ENCODE results near the gene CPLANE1.

CPLANE1 gene

DNA sequence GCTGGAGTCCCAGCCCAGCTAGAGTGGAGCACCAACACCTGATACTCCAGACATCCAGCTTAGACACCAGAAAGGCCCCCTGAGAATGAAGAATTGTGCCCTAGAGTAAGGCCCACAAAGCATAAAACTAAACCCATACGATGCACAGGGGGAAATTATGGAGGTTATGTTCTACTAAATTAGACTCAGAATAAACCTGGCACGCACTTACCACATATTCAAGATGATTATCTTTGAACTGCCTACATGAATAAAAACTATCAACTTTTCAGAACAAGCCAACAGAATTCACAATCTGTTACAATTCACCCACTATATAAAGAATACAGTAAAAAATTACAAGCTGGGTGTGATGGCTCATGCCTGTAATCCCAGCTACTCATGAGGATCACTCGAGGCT, 168.5 kb downstream of the CPLANE1 start:
- H3K4me3 ChIP-seq (ENCODE audit: low read depth, low read length): no peak overlapping the region
- TF ChIP-seq, protein P1, sequence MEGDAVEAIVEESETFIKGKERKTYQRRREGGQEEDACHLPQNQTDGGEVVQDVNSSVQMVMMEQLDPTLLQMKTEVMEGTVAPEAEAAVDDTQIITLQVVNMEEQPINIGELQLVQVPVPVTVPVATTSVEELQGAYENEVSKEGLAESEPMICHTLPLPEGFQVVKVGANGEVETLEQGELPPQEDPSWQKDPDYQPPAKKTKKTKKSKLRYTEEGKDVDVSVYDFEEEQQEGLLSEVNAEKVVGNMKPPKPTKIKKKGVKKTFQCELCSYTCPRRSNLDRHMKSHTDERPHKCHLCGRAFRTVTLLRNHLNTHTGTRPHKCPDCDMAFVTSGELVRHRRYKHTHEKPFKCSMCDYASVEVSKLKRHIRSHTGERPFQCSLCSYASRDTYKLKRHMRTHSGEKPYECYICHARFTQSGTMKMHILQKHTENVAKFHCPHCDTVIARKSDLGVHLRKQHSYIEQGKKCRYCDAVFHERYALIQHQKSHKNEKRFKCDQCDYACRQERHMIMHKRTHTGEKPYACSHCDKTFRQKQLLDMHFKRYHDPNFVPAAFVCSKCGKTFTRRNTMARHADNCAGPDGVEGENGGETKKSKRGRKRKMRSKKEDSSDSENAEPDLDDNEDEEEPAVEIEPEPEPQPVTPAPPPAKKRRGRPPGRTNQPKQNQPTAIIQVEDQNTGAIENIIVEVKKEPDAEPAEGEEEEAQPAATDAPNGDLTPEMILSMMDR (IDR thresholded peaks at IDR 0.05; ENCODE audit: low read depth, low read length): no peak

- TF ChIP-seq, protein P1 (IDR thresholded peaks at IDR 0.05; ENCODE audit: low read depth, low read length): no peak
- no peak overlapping the region for H3K4me3 ChIP-seq (ENCODE audit: low read depth, low read length)
Observed at GRCh38 chr5:37077146-37077545, 172.0 kb downstream of the CPLANE1 start.

DNA sequence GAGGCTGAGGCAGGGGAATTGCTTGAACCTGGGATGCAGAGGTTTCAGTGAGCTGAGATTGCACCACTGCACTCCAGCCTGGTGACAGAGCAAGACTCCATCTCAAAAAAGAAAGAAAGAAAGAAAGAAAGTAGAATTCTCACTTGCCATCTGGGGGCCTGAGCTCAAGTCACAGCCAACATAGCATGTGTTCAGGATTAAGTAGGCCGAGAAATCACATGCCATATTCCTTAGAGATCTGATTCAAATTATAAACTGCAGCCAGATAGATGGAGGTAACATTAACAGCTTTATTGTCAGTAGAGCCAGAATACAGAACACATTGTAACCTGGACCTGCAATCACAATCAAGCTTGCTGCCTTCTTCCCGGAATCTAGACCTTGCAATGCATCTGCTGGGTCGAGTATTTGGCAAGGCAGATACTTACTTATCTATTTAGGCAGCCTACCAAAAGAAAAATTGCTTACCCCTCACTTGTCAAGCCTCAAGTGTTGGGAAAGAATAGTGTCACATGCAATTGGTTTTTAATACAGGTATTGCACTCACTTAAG, 173.7 kb downstream of the CPLANE1 start:
- H3K4me3 ChIP-seq (ENCODE audit: low read depth, low read length): no peak overlapping the region
- TF ChIP-seq, protein P1 (IDR thresholded peaks at IDR 0.05; ENCODE audit: low read depth, low read length): no peak

GRCh38 chr5:37071901-37072581, 177.1 kb downstream of the CPLANE1 start:
- H3K4me3 ChIP-seq (ENCODE audit: low read depth, low read length): no peak overlapping the region
- TF ChIP-seq, protein P1 (IDR thresholded peaks at IDR 0.05; ENCODE audit: low read depth, low read length): no peak

GRCh38 chr5:37071487-37071886, 177.7 kb downstream of the CPLANE1 start:
- TF ChIP-seq, protein P1 (IDR thresholded peaks at IDR 0.05; ENCODE audit: low read depth, low read length): no peak
- H3K4me3 ChIP-seq (ENCODE audit: low read depth, low read length): no peak overlapping the region

- TF ChIP-seq, protein P1 (IDR thresholded peaks at IDR 0.05; ENCODE audit: low read depth, low read length): no peak
- no peak overlapping the region for H3K4me3 ChIP-seq (ENCODE audit: low read depth, low read length)
Observed at GRCh38 chr5:37064442-37064841, 184.7 kb downstream of the CPLANE1 start.

DNA sequence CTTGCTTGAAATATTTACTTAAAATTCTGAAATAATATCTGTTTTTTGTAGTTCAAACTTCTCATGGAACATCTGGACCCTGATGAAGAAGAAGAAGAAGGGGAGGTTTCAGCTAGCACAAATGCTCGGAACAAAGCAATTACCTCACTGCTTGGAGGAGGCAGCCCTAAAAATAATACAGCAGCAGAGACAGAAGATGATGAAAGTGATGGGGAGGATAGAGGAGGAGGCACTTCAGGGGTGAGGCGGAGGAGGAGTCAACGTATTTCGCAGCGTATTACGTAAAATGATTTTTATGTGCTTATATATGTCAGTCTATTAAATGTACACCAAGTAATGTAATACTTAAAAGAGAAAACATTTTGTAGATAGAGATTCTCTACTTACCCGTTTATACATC, 185.4 kb downstream of the CPLANE1 start:
- H3K4me3 ChIP-seq (ENCODE audit: low read depth, low read length): no peak overlapping the region
- TF ChIP-seq, protein P1 (IDR thresholded peaks at IDR 0.05; ENCODE audit: low read depth, low read length): no peak

All from WI38 (cell line).